Fibroblast of the aortic adventitia (primary cell): ENCODE results near the gene TMEM88. TPM values are rescaled to one million over a fixed set of nuclear protein-coding genes. Genes with fewer than 3 reads are reported as not detected.

Experiments used
- DNase-seq: peaks from one replicate; pipeline ENCODE4 v3.0.0-alpha.2; 2010; ENCODE audit warnings: low read depth
- H3K4me3 ChIP-seq: 2 replicates; pipeline ENCODE4 v1.5.1; 2011; ENCODE audit warnings: low read depth, mild to moderate bottlenecking, control low read depth, low read length, moderate library complexity
- total RNA-seq: library from RNA; depleted of rRNA; stranded (reverse); fragments of >200 nt; gene quantifications from 2 replicates; pipeline ENCODE4 v1.2.3, GENCODE V29; 2012; ENCODE audit warnings: low replicate concordance
- TF ChIP-seq, protein P1 (sequence below): IDR thresholded peaks from 2 replicates; pipeline ENCODE4 v1.5.1; 2011; ENCODE audit warnings: mild to moderate bottlenecking, low read length, control low read depth, inconsistent platforms; ENCODE audit not compliant: insufficient read depth

Gene TMEM88
- total RNA-seq, 1 donor: 0.18 TPM

DNA sequence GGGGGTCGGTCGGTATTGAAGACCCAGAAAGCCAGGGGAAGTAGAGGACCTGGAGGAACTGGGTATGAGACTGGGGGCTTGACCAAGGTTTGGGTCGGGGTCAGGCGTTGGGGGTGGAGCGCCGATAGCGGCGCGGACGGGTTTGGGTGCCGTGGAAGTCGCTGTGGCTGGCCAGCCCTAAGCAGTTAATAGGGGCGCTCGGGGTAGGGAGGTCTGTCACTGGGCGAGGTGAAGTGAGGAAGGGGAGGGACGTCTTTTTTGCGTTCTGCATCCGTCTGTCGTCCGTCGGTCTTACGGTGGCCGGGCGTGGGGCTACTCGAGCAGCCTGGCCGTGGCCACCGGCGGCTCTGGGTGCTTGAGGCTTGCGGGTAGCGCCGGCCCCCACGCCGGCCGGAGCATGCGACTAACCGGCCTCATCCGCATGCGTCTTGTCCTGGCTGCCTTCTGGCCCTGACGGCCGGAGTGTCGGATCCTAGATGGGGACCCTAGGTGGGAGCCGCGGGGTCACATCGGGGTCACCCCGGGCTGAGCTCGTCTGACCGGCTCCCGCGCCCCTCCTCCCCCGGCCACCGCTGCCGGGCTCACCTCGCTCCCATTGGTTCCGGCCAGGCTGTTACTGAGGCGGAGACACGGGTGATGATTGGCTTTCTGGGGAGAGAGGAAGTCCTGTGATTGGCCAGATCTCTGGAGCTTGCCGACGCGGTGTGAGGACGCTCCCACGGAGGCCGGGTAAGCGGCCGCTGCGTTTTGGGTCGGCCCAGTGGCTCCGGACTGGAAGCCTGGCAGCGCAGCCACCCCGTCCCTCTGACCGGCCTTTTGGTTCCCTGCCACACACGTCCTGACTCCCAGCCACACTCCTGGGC is 10.3 kb upstream of the TMEM88 start:
- TF ChIP-seq, protein P1, sequence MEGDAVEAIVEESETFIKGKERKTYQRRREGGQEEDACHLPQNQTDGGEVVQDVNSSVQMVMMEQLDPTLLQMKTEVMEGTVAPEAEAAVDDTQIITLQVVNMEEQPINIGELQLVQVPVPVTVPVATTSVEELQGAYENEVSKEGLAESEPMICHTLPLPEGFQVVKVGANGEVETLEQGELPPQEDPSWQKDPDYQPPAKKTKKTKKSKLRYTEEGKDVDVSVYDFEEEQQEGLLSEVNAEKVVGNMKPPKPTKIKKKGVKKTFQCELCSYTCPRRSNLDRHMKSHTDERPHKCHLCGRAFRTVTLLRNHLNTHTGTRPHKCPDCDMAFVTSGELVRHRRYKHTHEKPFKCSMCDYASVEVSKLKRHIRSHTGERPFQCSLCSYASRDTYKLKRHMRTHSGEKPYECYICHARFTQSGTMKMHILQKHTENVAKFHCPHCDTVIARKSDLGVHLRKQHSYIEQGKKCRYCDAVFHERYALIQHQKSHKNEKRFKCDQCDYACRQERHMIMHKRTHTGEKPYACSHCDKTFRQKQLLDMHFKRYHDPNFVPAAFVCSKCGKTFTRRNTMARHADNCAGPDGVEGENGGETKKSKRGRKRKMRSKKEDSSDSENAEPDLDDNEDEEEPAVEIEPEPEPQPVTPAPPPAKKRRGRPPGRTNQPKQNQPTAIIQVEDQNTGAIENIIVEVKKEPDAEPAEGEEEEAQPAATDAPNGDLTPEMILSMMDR: no peak
- DNase-seq: peak; percentile 95

DNA sequence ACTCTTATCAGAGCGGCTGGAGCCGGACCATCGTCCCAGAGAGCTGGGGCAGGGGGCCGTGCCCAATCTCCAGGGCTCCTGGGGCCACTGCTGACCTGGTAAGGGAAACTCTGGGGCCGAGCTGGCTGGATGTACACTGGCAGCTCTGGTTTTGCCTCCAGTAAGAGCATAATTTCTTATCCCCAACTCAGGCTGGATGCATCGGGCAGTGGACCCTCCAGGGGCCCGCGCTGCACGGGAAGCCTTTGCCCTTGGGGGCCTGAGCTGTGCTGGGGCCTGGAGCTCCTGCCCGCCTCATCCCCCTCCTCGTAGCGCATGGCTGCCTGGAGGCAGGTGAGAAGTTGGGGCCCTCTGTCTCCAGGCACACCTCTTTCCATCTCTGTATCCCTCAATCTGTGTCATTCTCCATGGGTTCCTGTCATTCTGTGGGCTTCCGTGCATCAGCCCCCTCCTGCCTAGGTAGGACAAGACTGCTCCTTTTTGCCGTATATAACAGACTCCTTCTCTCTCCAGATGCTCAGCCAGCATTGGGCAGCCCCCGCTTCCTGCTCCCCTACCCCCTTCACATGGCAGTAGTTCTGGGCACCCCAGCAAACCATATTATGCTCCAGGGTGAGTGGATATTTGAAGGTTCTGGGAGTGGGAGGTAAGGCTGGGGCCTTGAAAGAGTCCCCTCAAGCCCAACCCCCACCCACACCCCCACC is 9.4 kb upstream of the TMEM88 start:
- TF ChIP-seq, protein P1: no peak
- DNase-seq: no peak
- H3K4me3 ChIP-seq: peak overlapping the region; percentile 56

More for the DNA sequence above, 10.3 kb upstream of the TMEM88 start:
- H3K4me3 ChIP-seq: peak overlapping the region; percentile 85

DNA sequence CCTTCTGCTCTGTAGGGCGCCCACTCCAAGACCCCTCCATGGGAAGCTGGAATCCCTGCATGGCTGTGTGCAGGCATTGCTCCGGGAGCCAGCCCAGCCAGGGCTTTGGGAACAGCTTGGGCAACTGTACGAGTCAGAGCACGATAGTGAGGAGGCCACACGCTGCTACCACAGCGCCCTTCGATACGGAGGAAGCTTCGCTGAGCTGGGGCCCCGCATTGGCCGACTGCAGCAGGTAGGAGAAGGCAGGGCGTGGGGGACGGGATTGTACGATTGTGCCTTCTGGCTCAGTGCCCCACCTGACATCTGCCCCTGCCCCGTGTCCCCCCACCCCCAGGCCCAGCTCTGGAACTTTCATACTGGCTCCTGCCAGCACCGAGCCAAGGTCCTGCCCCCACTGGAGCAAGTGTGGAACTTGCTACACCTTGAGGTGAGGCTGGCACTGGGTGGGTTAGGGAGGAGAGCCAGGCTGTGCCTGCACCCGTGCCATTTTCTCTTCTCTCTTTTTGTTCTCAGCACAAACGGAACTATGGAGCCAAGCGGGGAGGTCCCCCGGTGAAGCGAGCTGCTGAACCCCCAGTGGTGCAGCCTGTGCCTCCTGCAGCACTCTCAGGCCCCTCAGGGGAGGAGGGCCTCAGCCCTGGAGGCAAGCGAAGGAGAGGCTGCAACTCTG is 8.7 kb upstream of the TMEM88 start:
- no peak for DNase-seq
- no peak overlapping the region for H3K4me3 ChIP-seq
- TF ChIP-seq, protein P1: no peak

DNA sequence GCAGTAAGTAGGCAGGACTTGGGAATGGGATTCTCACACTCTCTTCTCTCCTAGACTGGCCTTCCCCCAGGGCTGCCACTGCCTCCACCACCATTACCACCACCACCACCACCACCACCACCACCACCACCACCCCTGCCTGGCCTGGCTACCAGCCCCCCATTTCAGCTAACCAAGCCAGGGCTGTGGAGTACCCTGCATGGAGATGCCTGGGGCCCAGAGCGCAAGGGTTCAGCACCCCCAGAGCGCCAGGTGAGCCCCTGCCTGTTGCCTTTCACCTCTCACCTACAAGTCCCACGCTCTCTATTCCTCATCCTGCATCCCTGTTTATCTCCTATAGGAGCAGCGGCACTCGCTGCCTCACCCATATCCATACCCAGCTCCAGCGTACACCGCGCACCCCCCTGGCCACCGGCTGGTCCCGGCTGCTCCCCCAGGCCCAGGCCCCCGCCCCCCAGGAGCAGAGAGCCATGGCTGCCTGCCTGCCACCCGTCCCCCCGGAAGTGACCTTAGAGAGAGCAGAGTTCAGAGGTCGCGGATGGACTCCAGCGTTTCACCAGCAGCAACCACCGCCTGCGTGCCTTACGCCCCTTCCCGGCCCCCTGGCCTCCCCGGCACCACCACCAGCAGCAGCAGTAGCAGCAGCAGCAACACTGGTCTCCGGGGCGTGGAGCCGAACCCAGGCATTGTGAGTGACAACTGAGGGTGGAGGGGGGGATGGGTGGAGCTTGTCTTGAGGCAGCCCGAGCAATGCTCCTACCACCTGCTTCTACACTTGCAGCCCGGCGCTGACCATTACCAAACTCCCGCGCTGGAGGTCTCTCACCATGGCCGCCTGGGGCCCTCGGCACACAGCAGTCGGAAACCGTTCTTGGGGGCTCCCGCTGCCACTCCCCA is 7.9 kb upstream of the TMEM88 start:
- TF ChIP-seq, protein P1: no peak
- no peak overlapping the region for H3K4me3 ChIP-seq
- DNase-seq: no peak

DNA sequence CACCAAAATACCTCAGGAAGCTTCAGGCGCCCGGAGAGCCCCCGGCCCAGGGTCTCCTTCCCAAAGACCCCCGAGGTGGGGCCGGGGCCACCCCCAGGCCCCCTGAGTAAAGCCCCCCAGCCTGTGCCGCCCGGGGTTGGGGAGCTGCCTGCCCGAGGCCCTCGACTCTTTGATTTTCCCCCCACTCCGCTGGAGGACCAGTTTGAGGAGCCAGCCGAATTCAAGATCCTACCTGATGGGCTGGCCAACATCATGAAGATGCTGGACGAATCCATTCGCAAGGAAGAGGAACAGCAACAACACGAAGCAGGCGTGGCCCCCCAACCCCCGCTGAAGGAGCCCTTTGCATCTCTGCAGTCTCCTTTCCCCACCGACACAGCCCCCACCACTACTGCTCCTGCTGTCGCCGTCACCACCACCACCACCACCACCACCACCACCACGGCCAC is 6.7 kb upstream of the TMEM88 start:
- no peak for DNase-seq
- no peak overlapping the region for H3K4me3 ChIP-seq
- TF ChIP-seq, protein P1: no peak

DNA sequence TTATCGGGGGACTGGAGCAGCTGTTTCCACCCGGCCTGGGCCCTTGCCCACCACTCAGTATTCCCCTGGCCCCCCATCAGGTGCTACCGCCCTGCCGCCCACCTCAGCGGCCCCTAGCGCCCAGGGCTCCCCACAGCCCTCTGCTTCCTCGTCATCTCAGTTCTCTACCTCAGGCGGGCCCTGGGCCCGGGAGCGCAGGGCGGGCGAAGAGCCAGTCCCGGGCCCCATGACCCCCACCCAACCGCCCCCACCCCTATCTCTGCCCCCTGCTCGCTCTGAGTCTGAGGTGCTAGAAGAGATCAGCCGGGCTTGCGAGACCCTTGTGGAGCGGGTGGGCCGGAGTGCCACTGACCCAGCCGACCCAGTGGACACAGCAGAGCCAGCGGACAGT is 6.1 kb upstream of the TMEM88 start:
- no peak overlapping the region for H3K4me3 ChIP-seq
- TF ChIP-seq, protein P1: no peak

More for the DNA sequence above, 6.1 kb upstream of the TMEM88 start:
- no peak for DNase-seq
